ENCODE data around the gene EIF4E3. TPM values are rescaled to one million over a fixed set of nuclear protein-coding genes. Genes with fewer than 3 reads are reported as not detected.

EIF4E3 gene
- total and polyA plus RNA-seq, 2 of the 13 experiments (the other 11 are each of a cell fraction or from before 2014, with no cell fraction given) = 0.07 to 0.15 TPM

- CTCF ChIA-PET (ENCODE audit: low intra/inter-chr PET ratio, low total read pairs) = no interaction called here
- Histone ChIP-seq H3K4me2 (ENCODE audit: low read depth, low read length) (no peak overlapping the region), H2AFZ (ENCODE audit: low read length) (no peak overlapping the region), H3K4me1 (ENCODE audit: insufficient read depth, low read length) (no peaks in the 10 kb centered on the region), H4K20me1 (ENCODE audit: insufficient read depth, low read length) (no peaks in the 10 kb centered on the region), H3K27me3 (ENCODE audit: control insufficient read depth in 1 of 2, insufficient read depth in 2 of 2, low read length in 2 of 2) (peaks cover 0 to 9% of the 10 kb centered on the region in 2 experiments; a peak in 2 of 5 replicates), H3K9me3 (ENCODE audit: low read length) (no peaks in the 10 kb centered on the region), H3K27ac (ENCODE audit: extremely low read length, insufficient read depth, low read length) (no peak overlapping the region), H3K4me3 (replicated peaks in 1 of 3; ENCODE audit: insufficient read depth in 1 of 3, low read depth in 2 of 3, low read length in 3 of 3) (no peak overlapping the region), H3K9ac (ENCODE audit: insufficient read depth, low read depth, low read length) (no peak overlapping the region), H3K36me3 (replicated peaks in 1 of 2; ENCODE audit: control insufficient read depth in 1 of 2, insufficient read depth in 2 of 2, low read length in 2 of 2) (no peaks in the 10 kb centered on the region), H3K79me2 (ENCODE audit: insufficient read depth, low read length) (no peaks in the 10 kb centered on the region)
- intact Hi-C loops (cut with micrococcal nuclease; ENCODE audit: unreplicated experiment) (no loop called here), in situ Hi-C loops (cut with HindIII; ENCODE audit: extremely low pct_ligation_motif_present, low pct_unique_long_range_greater_than_20kb) (no loop called here)
- BruUV-seq (replicated peaks) = no TSS peak
- TF ChIP-seq ZNF552 (CRISPR knock-in tag; IDR thresholded peaks at IDR 0.05; ENCODE audit: borderline replicate concordance) (no peak), LCORL (IDR thresholded peaks at IDR 0.05) (no peak), LCORL (CRISPR knock-in tag; IDR thresholded peaks at IDR 0.05) (no peak), FOXP4 (CRISPR knock-in tag; IDR thresholded peaks at IDR 0.05) (no peak), ERF (CRISPR knock-in tag; IDR thresholded peaks at IDR 0.05) (no peak), ZNF501 (CRISPR knock-in tag; IDR thresholded peaks at IDR 0.05) (no peak), IRF9 (CRISPR knock-in tag; IDR thresholded peaks at IDR 0.05; ENCODE audit: borderline replicate concordance) (no peak), ZNF678 (CRISPR knock-in tag; IDR thresholded peaks at IDR 0.05) (no peak), ZNF768 (CRISPR knock-in tag; IDR thresholded peaks at IDR 0.05) (no peak), ZFP90 (CRISPR knock-in tag; IDR thresholded peaks at IDR 0.05; ENCODE audit: borderline replicate concordance) (no peak), ZSCAN25 (CRISPR knock-in tag; IDR thresholded peaks at IDR 0.05) (no peak), NR2F1 (CRISPR knock-in tag; IDR thresholded peaks at IDR 0.05) (no peak), ZNF446 (CRISPR knock-in tag; IDR thresholded peaks at IDR 0.05) (no peak), ZBTB46 (CRISPR knock-in tag; IDR thresholded peaks at IDR 0.05; ENCODE audit: borderline replicate concordance) (no peak), HES4 (CRISPR knock-in tag; IDR thresholded peaks at IDR 0.05; ENCODE audit: borderline replicate concordance) (no peak), BATF2 (CRISPR knock-in tag; IDR thresholded peaks at IDR 0.05) (no peak), HOXA9 (CRISPR knock-in tag; IDR thresholded peaks at IDR 0.05; ENCODE audit: borderline replicate concordance) (no peak), GLMP (CRISPR knock-in tag; IDR thresholded peaks at IDR 0.05; ENCODE audit: borderline replicate concordance) (no peak)
- WGBS (ENCODE audit: low lambda C conversion rate) = under 1% methylated on average over 2 of the region's 2 CpGs
- no peak for ATAC-seq
- no peak for DNase-seq (ENCODE audit: low spot score)
- POLR2A ChIA-PET = no interaction called here
- FAIRE-seq = no peak
These were observed 48.3 kb downstream of the EIF4E3 start for GRCh38 chr3:71676931-71677330.

Measured in HepG2 (cell line).